HG03135 (cell line): ENCODE results near the gene EPHB1.

Experiments
- ATAC-seq: cut with Tn5 transposase; IDR thresholded peaks from one replicate; pipeline ENCODE4 v1.9.1; 2021; ENCODE audit warnings: mild to moderate bottlenecking, moderate library complexity; ENCODE audit not compliant: unreplicated experiment

The EPHB1 gene

DNA sequence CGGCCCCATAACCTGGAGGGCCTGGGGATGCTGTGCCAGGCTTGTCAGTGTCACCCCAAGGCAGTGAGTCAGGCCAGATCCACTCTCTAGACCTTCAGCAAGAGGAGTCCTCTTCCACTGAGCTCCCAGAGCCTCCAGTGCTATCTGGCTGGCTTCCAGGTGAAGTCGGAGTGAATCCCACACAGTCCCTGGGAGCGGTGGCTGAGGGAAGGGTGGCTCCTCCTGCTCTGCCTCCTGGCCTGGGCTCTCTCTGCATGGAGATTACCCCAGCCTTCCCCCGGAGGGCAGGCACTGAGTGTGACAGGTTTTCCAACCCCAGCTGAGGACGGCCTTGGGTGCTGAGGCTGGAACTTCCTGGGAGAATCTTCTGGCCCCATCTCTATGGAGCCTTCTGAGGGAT, 82.7 kb downstream of the EPHB1 start:
- ATAC-seq: no peak

GRCh38 chr3:134879990-134880389, 84.9 kb downstream of the EPHB1 start:
- ATAC-seq: no peak

- ATAC-seq: no peak
These were observed 85.4 kb downstream of the EPHB1 start for GRCh38 chr3:134880431-134880830.

GRCh38 chr3:134881305-134881704, 86.2 kb downstream of the EPHB1 start:
- no peak for ATAC-seq

GRCh38 chr3:134883697-134884385, 88.8 kb downstream of the EPHB1 start:
- no peak for ATAC-seq

GRCh38 chr3:134885877-134886621, 91.0 kb downstream of the EPHB1 start:
- peak; percentile 95 for ATAC-seq

GRCh38 chr3:134886991-134887390, 91.9 kb downstream of the EPHB1 start:
- ATAC-seq: no peak

DNA sequence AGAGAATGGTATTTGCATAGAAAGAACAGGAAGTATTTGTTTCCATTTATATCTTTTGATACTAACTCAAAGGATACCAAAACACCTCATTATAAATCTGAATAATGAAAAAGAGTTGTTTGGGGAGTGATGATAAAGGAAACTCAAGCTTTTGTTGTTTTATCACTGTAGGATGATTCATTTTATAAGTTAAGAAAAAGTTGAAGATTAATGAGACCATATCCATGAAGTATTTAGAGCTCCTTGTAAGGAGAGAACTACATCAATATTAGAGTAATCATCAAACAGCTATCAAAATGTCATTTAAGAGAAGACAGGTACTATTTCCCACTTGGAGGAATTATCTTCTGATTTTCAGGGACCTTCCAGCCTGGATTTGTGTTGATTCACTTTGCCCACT, 92.5 kb downstream of the EPHB1 start:
- ATAC-seq: no peak

- ATAC-seq: no peak
These were observed 97.3 kb downstream of the EPHB1 start for GRCh38 chr3:134892326-134892725.

GRCh38 chr3:134892761-134893160, 97.7 kb downstream of the EPHB1 start:
- no peak for ATAC-seq

DNA sequence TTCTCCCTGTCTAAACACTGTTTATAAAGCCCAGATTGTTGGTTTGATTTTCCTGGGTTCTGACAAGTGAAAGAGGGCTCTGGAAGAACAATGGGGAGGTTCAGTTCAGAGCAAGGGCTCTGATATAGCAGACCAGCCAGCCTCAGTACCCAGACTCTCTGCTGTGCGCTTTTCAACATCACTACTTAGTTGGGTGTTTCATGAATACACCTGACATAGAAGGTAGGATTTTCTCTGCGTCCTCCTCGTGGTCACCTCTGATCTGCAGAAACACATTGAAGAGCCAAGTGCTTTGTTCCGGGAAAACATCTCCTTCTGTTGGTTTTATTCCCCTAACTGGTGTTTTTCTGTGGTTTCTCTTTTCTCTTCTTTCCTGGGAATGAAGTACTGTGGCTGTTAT, 99.5 kb downstream of the EPHB1 start:
- no peak for ATAC-seq

DNA sequence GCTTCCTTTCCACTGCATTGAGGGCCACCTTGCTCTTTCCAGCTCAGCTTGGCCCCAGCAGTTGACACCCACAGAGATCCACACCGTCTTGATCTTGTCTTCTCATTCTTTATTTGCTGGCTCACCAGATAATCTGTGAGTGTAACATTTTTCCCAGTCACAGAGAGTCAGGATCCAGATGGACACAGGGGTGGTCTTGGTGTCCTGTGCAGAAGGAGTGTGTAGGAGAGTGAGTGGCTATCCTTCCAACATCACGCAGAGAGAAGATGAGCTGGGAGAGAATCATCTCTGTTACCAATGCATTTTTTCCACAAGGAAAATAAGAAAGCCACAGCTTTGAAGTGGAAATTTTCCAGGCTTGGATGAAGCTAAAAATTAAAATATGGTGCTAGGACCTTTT, 100.1 kb downstream of the EPHB1 start:
- no peak for ATAC-seq

DNA sequence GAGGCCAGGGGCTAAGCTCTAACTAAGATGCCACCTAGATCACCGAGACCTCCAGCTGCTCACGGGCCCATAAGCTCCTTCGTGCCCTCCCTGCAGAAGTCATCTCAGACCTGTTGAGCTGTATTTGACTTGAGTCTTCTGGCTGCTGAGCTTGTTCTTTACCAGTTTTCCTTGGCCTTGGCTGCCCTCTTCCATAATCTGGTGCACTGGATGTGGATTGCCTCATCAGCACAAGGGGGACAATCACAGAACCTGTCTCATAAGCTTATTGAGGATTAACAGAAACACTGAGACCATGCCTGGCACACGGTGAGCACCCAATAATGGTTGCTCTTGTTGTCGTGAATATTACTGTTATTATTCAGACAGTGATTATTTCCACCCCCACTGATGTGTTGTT, 101.1 kb downstream of the EPHB1 start:
- ATAC-seq: no peak

DNA sequence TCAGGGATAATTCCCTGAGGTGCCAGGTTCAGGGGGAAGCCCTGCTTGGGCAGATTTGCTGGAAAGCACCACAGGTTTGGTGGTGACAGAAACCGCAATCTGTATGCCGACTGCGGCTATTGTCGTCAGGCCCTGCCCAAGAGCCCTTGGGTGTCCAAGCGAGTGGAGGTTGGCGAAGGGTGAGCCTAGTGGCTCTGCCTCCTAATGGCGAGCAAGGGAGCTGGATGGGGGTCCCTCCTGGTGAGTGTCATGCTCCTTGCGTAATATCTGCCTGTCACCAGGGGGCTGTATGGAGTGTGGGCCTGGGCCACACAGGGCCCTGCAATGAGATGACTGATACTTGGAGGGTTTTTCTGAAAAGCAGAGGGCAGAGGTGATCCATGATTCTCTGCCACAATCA, 101.6 kb downstream of the EPHB1 start:
- ATAC-seq: no peak

DNA sequence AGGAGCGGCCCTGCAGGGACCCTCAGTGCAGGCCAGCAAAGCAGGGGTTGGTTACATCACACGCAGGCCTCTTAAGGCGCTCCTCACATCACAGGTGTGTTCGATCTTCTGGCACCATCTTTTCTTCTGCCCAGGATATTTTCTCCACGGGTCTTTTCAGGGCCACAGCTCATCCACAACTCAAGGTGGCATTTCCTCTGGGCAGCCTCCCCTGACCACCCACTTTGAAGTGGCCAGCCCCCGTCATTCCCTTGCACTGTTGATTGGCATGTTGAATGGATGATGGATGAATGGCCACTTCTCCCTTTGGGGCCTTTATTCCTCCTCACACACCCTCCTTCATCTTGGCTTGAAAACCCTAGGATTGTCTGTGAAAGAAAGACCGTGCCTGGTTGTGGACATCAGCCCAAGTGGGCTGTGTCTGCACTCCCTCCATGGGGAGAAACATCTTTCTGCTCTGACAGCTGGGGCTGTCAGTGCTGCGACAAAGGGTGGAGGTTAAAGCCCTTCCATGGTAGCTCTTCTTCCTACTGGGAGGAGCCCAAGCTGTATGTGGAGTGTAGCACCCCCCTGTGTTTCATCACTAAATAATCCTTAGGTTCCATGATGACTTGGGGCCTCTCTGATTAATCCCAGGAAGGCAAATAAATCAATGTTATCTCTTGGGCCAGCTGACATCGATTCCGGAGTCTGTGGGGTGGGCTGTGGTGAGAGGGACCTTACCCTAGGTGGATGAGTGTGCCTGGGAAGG, 102.5 kb downstream of the EPHB1 start:
- ATAC-seq: no peak

- ATAC-seq: no peak
These were observed 103.2 kb downstream of the EPHB1 start for GRCh38 chr3:134898181-134898754.

- ATAC-seq: no peak
These were observed 104.7 kb downstream of the EPHB1 start for GRCh38 chr3:134899786-134900185.

- ATAC-seq: no peak
These were observed 105.4 kb downstream of the EPHB1 start for GRCh38 chr3:134900482-134900881.

DNA sequence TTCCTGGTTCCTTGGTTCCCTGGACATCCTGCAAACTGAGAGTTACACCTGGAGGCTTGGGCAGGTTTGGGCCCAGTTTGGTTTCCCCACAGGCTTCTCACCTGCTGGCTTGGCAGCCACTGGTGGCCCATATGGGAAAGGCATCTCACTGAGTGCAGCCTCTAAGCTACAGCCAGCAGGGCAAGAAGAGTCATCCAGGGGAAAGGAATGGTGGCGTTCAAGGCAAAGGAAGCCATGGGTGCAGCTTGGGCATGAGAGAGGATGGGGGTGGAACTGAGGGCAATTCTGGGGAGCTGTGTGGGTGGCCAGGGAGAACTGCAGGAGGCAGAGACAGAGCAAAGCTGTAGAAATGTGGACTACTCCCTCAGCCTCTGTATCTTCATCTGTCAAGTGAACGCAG, 106.4 kb downstream of the EPHB1 start:
- no peak for ATAC-seq

GRCh38 chr3:134903837-134904236, 108.8 kb downstream of the EPHB1 start:
- ATAC-seq: peak; percentile 28

GRCh38 chr3:134904241-134904771, 109.2 kb downstream of the EPHB1 start:
- ATAC-seq: peak; percentile 87
